Astrocyte (in vitro differentiated cells and primary cell): ENCODE measurements around the gene IL12RB2.

ENCODE experiments used
- EZH2 ChIP-seq: IDR thresholded peaks from 2 replicates; pipeline ENCODE4 v1.6.1; 2012; ENCODE audit warnings: mild to moderate bottlenecking, low read length, inconsistent platforms; ENCODE audit not compliant: insufficient read depth
- TF ChIP-seq, protein P1 (sequence below): IDR thresholded peaks from 2 replicates; pipeline ENCODE4 v1.5.1; 2011; ENCODE audit warnings: low read depth, mild to moderate bottlenecking, inconsistent platforms, low read length, moderate library complexity; ENCODE audit not compliant: insufficient read depth

DNA sequence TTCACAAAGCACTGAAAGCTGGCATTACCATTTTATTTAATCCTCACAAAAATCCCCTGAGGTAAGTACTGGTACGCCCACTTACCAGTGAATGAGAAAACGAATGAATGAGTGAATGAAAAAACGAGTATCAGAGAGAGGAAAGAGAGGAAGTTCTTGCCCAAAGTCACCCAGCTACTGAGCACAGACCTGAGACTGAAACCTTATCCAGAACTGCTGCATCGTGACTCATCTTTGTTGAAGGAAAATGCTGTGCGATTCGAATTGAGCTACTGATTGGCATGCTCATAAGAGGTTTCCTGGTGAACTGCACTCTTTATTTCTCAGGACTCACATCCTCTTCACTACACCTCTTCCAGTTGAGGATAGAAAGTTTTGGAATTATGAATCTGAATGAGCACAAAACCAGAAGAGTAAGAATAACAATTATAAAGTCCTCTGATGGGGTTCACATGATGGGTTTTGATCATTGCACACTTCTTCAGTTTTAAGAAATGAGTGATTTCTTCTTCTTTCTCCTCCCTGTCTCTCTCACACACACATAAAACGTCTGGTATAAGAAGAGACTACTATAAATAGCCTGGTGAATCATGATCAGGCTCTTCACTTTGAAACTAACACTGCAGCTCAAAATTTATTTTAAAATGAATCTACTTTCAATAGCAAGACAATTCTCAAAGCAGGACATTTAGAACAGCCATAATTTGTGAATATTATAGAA is 32.1 kb downstream of the IL12RB2 start:
- TF ChIP-seq, protein P1, sequence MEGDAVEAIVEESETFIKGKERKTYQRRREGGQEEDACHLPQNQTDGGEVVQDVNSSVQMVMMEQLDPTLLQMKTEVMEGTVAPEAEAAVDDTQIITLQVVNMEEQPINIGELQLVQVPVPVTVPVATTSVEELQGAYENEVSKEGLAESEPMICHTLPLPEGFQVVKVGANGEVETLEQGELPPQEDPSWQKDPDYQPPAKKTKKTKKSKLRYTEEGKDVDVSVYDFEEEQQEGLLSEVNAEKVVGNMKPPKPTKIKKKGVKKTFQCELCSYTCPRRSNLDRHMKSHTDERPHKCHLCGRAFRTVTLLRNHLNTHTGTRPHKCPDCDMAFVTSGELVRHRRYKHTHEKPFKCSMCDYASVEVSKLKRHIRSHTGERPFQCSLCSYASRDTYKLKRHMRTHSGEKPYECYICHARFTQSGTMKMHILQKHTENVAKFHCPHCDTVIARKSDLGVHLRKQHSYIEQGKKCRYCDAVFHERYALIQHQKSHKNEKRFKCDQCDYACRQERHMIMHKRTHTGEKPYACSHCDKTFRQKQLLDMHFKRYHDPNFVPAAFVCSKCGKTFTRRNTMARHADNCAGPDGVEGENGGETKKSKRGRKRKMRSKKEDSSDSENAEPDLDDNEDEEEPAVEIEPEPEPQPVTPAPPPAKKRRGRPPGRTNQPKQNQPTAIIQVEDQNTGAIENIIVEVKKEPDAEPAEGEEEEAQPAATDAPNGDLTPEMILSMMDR: no peak
- TF ChIP-seq EZH2: no peak
